ENCODE measurements around the gene PDXK.

The PDXK gene

GRCh38 chr21:43740497-43741156, 21.7 kb downstream of the PDXK start:
- in situ Hi-C loops (cut with MboI; ENCODE audit: low sequenced_read_pairs) = no loop called here

- in situ Hi-C loops (cut with MboI; ENCODE audit: low sequenced_read_pairs) = no loop called here
Measured at GRCh38 chr21:43741423-43742096, 22.6 kb downstream of the PDXK start.

GRCh38 chr21:43743947-43744346, 25.0 kb downstream of the PDXK start:
- in situ Hi-C loops (cut with MboI; ENCODE audit: low sequenced_read_pairs) = no loop called here

- in situ Hi-C loops (cut with MboI; ENCODE audit: low sequenced_read_pairs) = no loop called here
Measured at GRCh38 chr21:43744725-43745124, 25.8 kb downstream of the PDXK start.

GRCh38 chr21:43745772-43746517, 27.0 kb downstream of the PDXK start:
- in situ Hi-C loops (cut with MboI; ENCODE audit: low sequenced_read_pairs) = no loop called here

- in situ Hi-C loops (cut with MboI; ENCODE audit: low sequenced_read_pairs) = no loop called here
Measured at GRCh38 chr21:43748622-43749021, 29.7 kb downstream of the PDXK start.

GRCh38 chr21:43749651-43750262, 30.8 kb downstream of the PDXK start:
- in situ Hi-C loops (cut with MboI; ENCODE audit: low sequenced_read_pairs) = no loop called here

- in situ Hi-C loops (cut with MboI; ENCODE audit: low sequenced_read_pairs) = no loop called here
Measured at GRCh38 chr21:43750339-43751033, 31.6 kb downstream of the PDXK start.

GRCh38 chr21:43751955-43752591, 33.1 kb downstream of the PDXK start:
- in situ Hi-C loops (cut with MboI; ENCODE audit: low sequenced_read_pairs) = no loop called here

- in situ Hi-C loops (cut with MboI; ENCODE audit: low sequenced_read_pairs) = no loop called here
Measured at GRCh38 chr21:43752758-43753438, 34.0 kb downstream of the PDXK start.

GRCh38 chr21:43753439-43753799, 34.5 kb downstream of the PDXK start:
- in situ Hi-C loops (cut with MboI; ENCODE audit: low sequenced_read_pairs) = no loop called here

- in situ Hi-C loops (cut with MboI; ENCODE audit: low sequenced_read_pairs) = no loop called here
Measured at GRCh38 chr21:43754948-43755781, 36.2 kb downstream of the PDXK start.

- in situ Hi-C loops (cut with MboI; ENCODE audit: low sequenced_read_pairs) = no loop called here
Measured at GRCh38 chr21:43755820-43756594, 37.1 kb downstream of the PDXK start.

GRCh38 chr21:43757601-43758000, 38.7 kb downstream of the PDXK start:
- in situ Hi-C loops (cut with MboI; ENCODE audit: low sequenced_read_pairs) = no loop called here

GRCh38 chr21:43758111-43758641, 39.2 kb downstream of the PDXK start:
- in situ Hi-C loops (cut with MboI; ENCODE audit: low sequenced_read_pairs) = no loop called here

- in situ Hi-C loops (cut with MboI; ENCODE audit: low sequenced_read_pairs) = no loop called here
Measured at GRCh38 chr21:43758811-43759210, 39.9 kb downstream of the PDXK start.

GRCh38 chr21:43759651-43760050, 40.7 kb downstream of the PDXK start:
- in situ Hi-C loops (cut with MboI; ENCODE audit: low sequenced_read_pairs) = no loop called here

GRCh38 chr21:43760391-43760958, 41.5 kb downstream of the PDXK start:
- in situ Hi-C loops (cut with MboI; ENCODE audit: low sequenced_read_pairs) = no loop called here

All from HL-60/S4 (cell line).